Loucy (cell line): Measurements from ENCODE around the gene LSM7.
A peak's percentile ranks its signal among the peaks of the same experiment; 100 is the strongest.

ENCODE experiments used
- H2AFZ ChIP-seq: fragments of 200-600 bp; sonication (generic); 2 replicates; pipeline ENCODE4 v1.6.0; 2016; ENCODE audit warnings: antibody characterized with exemption, mild to moderate bottlenecking, low read length, moderate library complexity
- H3F3A ChIP-seq: fragments of 200-600 bp; 2 replicates; pipeline ENCODE4 v1.6.0; 2016; ENCODE audit warnings: antibody characterized with exemption, low read depth, mild to moderate bottlenecking
- H3K27me3 ChIP-seq: fragments of 200-600 bp; sonication (generic); 2 replicates; pipeline ENCODE4 v1.6.1; 2014; ENCODE audit warnings: low read length, mild to moderate bottlenecking; ENCODE audit not compliant: insufficient read depth, poor library complexity, severe bottlenecking
- H3K36me3 ChIP-seq: fragments of 200-600 bp; sonication (generic); 2 replicates; pipeline ENCODE4 v1.6.1; 2016; ENCODE audit warnings: low read length; ENCODE audit not compliant: insufficient read depth
- H3K4me1 ChIP-seq: fragments of 200-600 bp; sonication (generic); 2 replicates; pipeline ENCODE4 v1.5.1; 2014; ENCODE audit warnings: low read length, mild to moderate bottlenecking; ENCODE audit not compliant: insufficient read depth, poor library complexity, severe bottlenecking
- H3K4me2 ChIP-seq: fragments of 200-600 bp; sonication (generic); 2 replicates; pipeline ENCODE4 v1.6.0; 2014; ENCODE audit warnings: antibody characterized with exemption, low read length, low read depth, mild to moderate bottlenecking; ENCODE audit not compliant: poor library complexity, severe bottlenecking
- H3K4me3 ChIP-seq: fragments of 200-600 bp; sonication (generic); 2 replicates; pipeline ENCODE4 v1.5.1; 2014; ENCODE audit warnings: low read length, mild to moderate bottlenecking, mixed read lengths; ENCODE audit not compliant: poor library complexity, severe bottlenecking
- H3K79me2 ChIP-seq: fragments of 200-600 bp; sonication (generic); 2 replicates; pipeline ENCODE4 v1.6.1; 2014; ENCODE audit warnings: low read length; ENCODE audit not compliant: insufficient read depth
- H3K9ac ChIP-seq: fragments of 200-600 bp; sonication (generic); 2 replicates; pipeline ENCODE4 v1.6.0; 2014; ENCODE audit warnings: mild to moderate bottlenecking, low read depth, low read length, moderate library complexity; ENCODE audit not compliant: poor library complexity, severe bottlenecking
- H3K9me2 ChIP-seq: fragments of 200-600 bp; sonication (generic); replicated peaks from 2 replicates; pipeline ENCODE4 v1.6.1; 2016; ENCODE audit warnings: low read depth, low read length, mixed read lengths
- H3K9me3 ChIP-seq: fragments of 200-600 bp; sonication (generic); 2 replicates; pipeline ENCODE4 v1.6.1; 2014; ENCODE audit warnings: mild to moderate bottlenecking, antibody characterized with exemption, low read length, low read depth; ENCODE audit not compliant: insufficient read depth
- H4K20me1 ChIP-seq: fragments of 200-600 bp; sonication (generic); 2 replicates; pipeline ENCODE4 v1.6.0; 2014; ENCODE audit warnings: antibody characterized with exemption, low read length, mild to moderate bottlenecking; ENCODE audit not compliant: insufficient read depth, poor library complexity, severe bottlenecking
- EZH2phosphoT487 ChIP-seq: fragments of 200-600 bp; IDR thresholded peaks from 2 replicates; pipeline ENCODE4 v1.6.1; 2018; ENCODE audit warnings: antibody characterized with exemption, mild to moderate bottlenecking, moderate library complexity, borderline replicate concordance
- TF ChIP-seq, protein P1 (sequence below): fragments of 200-600 bp; sonication (generic); conservative IDR thresholded peaks from 2 replicates; pipeline ENCODE4 v1.5.1; 2014; ENCODE audit warnings: mild to moderate bottlenecking, antibody characterized with exemption, low read length

The LSM7 gene

DNA sequence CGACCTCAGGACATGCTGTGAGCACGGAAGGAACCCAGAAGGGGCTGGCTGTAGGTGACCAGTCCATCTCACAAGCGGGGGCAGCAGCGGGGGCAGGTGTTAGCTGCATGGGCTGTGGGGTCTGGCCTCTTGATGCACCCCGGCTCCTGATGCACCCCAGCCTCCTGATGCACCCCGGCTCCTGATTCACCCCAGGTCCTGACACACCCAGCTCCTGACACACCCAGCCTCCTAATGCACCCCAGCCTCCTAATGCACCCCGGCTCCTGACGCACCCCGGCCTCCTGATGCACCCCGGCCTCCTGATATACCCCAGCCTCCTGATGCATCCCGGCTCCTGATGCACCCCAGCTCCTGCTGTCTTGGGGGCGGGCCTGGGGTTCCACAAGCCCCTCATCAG lies 7.4 kb downstream of the LSM7 start:
- H2AFZ ChIP-seq = no peak overlapping the region
- no peaks in the 10 kb centered on the region for H3K36me3 ChIP-seq
- H3K9ac ChIP-seq = no peak overlapping the region
- peaks cover 20% of the 10 kb centered on the region; the same call in 1 of the 2 replicates for H3K79me2 ChIP-seq
- H3K4me3 ChIP-seq = no peak overlapping the region
- H3F3A ChIP-seq = no peaks in the 10 kb centered on the region
- no peak overlapping the region for H3K4me2 ChIP-seq
- peaks cover 10% of the 10 kb centered on the region for H3K4me1 ChIP-seq
- no peaks in the 10 kb centered on the region for H3K9me3 ChIP-seq
- H4K20me1 ChIP-seq = peaks cover 11% of the 10 kb centered on the region
- H3K9me2 ChIP-seq = no peaks in the 10 kb centered on the region
- H3K27me3 ChIP-seq = no peaks in the 10 kb centered on the region
- TF ChIP-seq EZH2phosphoT487 = no peak

DNA sequence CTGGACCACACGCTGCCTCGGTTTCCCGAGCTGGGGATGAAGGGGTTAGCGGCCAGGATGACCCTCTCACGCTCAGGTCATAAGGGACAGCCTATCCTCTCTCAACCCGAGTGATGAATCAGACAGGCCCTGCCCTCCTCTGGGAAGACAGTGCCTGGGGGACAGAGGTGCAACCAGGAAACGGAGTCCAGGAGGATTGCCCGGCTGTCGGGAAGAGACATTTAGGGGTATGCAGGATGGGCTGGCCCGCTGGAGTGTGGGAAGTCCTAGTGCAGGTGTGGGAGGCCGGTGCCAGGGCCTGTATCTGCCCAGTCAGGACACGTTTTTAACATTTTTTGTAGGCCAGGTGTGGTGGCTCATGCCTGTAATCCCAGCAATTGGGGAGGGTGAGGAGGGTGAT lies 8.3 kb downstream of the LSM7 start:
- H3K9me2 ChIP-seq = no peaks in the 10 kb centered on the region
- H3K9ac ChIP-seq = no peak overlapping the region
- no peaks in the 10 kb centered on the region for H3K9me3 ChIP-seq
- H3K36me3 ChIP-seq = no peaks in the 10 kb centered on the region
- TF ChIP-seq, protein P1, sequence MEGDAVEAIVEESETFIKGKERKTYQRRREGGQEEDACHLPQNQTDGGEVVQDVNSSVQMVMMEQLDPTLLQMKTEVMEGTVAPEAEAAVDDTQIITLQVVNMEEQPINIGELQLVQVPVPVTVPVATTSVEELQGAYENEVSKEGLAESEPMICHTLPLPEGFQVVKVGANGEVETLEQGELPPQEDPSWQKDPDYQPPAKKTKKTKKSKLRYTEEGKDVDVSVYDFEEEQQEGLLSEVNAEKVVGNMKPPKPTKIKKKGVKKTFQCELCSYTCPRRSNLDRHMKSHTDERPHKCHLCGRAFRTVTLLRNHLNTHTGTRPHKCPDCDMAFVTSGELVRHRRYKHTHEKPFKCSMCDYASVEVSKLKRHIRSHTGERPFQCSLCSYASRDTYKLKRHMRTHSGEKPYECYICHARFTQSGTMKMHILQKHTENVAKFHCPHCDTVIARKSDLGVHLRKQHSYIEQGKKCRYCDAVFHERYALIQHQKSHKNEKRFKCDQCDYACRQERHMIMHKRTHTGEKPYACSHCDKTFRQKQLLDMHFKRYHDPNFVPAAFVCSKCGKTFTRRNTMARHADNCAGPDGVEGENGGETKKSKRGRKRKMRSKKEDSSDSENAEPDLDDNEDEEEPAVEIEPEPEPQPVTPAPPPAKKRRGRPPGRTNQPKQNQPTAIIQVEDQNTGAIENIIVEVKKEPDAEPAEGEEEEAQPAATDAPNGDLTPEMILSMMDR = no peak
- no peak for TF ChIP-seq EZH2phosphoT487
- H3K4me2 ChIP-seq = no peak overlapping the region
- H3K79me2 ChIP-seq = peaks cover 11% of the 10 kb centered on the region; the same call in 1 of the 2 replicates
- no peaks in the 10 kb centered on the region for H3F3A ChIP-seq
- H3K4me3 ChIP-seq = no peak overlapping the region
- peaks cover 6% of the 10 kb centered on the region for H3K4me1 ChIP-seq
- no peak overlapping the region for H2AFZ ChIP-seq
- no peaks in the 10 kb centered on the region for H3K27me3 ChIP-seq
- H4K20me1 ChIP-seq = peaks cover 3% of the 10 kb centered on the region

- Histone ChIP-seq H3K9ac (no peak overlapping the region), H3K9me2 (no peaks in the 10 kb centered on the region), H3K9me3 (no peaks in the 10 kb centered on the region), H3K4me2 (no peak overlapping the region), H3K27me3 (no peaks in the 10 kb centered on the region), H3K4me3 (no peak overlapping the region), H4K20me1 (no peaks in the 10 kb centered on the region), H3K4me1 (peaks cover 4% of the 10 kb centered on the region), H3K36me3 (no peaks in the 10 kb centered on the region), H2AFZ (no peak overlapping the region), H3K79me2 (peaks cover 6% of the 10 kb centered on the region; the same call in 1 of the 2 replicates), H3F3A (no peaks in the 10 kb centered on the region)
- TF ChIP-seq, protein P1 = no peak
- no peak for TF ChIP-seq EZH2phosphoT487
Observed at GRCh38 chr19:2319551-2319950, 8.8 kb downstream of the LSM7 start.

- no peaks in the 10 kb centered on the region for H3K27me3 ChIP-seq
- no peaks in the 10 kb centered on the region; the same call in 1 of the 2 replicates for H3K79me2 ChIP-seq
- H3F3A ChIP-seq = no peaks in the 10 kb centered on the region
- no peaks in the 10 kb centered on the region for H3K9me2 ChIP-seq
- no peak for TF ChIP-seq EZH2phosphoT487
- TF ChIP-seq, protein P1 = no peak
- H3K9ac ChIP-seq = no peak overlapping the region
- no peaks in the 10 kb centered on the region for H3K36me3 ChIP-seq
- peaks cover 4% of the 10 kb centered on the region for H3K4me1 ChIP-seq
- H3K9me3 ChIP-seq = no peaks in the 10 kb centered on the region
- peak overlapping the region; percentile 1 for H3K4me2 ChIP-seq
- H3K4me3 ChIP-seq = no peak overlapping the region
- H2AFZ ChIP-seq = no peak overlapping the region
- H4K20me1 ChIP-seq = no peaks in the 10 kb centered on the region
Observed at GRCh38 chr19:2318923-2319322, 9.5 kb downstream of the LSM7 start.
